WTC11 (cell line): ENCODE results near the gene GATB.

Experiments
- ATF1 ChIP-seq: sonication (generic); formaldehyde crosslinking; IDR thresholded peaks from 2 replicates; pipeline ENCODE4 v1.8.1; 2023; ENCODE audit warnings: mild to moderate bottlenecking, moderate library complexity, missing genetic modification reagents
- NR1H2 ChIP-seq: sonication (generic); formaldehyde crosslinking; IDR thresholded peaks from 2 replicates; pipeline ENCODE4 v1.9.0; 2021; ENCODE audit warnings: mild to moderate bottlenecking, moderate library complexity, missing genetic modification reagents
- TF ChIP-seq, protein P1 (sequence below): fragments of 250-450 bp; sonication (Bioruptor Pico); IDR thresholded peaks from 2 replicates; pipeline ENCODE4 v1.8.0; 2021; ENCODE audit warnings: mild to moderate bottlenecking
- TF ChIP-seq, protein P2 (sequence below): fragments of 200-600 bp; IDR thresholded peaks from 2 replicates; pipeline ENCODE4 v1.8.0; 2022; ENCODE audit warnings: antibody characterized with exemption

DNA sequence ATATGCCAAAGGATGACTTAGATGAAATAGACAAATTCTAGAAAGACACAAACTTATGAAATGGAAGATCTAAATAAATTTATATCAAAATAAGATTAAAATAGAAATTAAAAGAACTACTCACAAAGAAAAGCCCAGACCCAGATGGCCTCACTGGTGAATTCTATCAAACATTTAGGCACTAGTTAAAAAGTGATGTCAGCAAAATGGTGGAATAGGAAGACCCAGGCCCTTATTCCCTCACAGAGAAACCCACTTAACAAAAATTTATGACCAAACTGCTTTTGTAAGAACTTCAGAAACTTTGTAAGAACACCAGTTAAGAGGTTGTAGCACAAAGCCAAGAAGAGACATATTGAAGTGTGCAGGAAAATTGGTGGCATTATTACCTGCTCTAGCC is 129.5 kb downstream of the GATB start:
- TF ChIP-seq, protein P1, sequence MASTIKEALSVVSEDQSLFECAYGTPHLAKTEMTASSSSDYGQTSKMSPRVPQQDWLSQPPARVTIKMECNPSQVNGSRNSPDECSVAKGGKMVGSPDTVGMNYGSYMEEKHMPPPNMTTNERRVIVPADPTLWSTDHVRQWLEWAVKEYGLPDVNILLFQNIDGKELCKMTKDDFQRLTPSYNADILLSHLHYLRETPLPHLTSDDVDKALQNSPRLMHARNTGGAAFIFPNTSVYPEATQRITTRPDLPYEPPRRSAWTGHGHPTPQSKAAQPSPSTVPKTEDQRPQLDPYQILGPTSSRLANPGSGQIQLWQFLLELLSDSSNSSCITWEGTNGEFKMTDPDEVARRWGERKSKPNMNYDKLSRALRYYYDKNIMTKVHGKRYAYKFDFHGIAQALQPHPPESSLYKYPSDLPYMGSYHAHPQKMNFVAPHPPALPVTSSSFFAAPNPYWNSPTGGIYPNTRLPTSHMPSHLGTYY (CRISPR knock-in tag), result no peak
- TF ChIP-seq, protein P2, sequence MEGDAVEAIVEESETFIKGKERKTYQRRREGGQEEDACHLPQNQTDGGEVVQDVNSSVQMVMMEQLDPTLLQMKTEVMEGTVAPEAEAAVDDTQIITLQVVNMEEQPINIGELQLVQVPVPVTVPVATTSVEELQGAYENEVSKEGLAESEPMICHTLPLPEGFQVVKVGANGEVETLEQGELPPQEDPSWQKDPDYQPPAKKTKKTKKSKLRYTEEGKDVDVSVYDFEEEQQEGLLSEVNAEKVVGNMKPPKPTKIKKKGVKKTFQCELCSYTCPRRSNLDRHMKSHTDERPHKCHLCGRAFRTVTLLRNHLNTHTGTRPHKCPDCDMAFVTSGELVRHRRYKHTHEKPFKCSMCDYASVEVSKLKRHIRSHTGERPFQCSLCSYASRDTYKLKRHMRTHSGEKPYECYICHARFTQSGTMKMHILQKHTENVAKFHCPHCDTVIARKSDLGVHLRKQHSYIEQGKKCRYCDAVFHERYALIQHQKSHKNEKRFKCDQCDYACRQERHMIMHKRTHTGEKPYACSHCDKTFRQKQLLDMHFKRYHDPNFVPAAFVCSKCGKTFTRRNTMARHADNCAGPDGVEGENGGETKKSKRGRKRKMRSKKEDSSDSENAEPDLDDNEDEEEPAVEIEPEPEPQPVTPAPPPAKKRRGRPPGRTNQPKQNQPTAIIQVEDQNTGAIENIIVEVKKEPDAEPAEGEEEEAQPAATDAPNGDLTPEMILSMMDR, result no peak
- TF ChIP-seq NR1H2 (CRISPR knock-in tag) (no peak), ATF1 (CRISPR knock-in tag) (no peak)
